Vagina (tissue), 2 donors: ENCODE data around the gene PLXNA3.

Source experiments
- POLR2A ChIP-seq, 2 donors: fragments of 450-650 bp; IDR thresholded peaks; one replicate each; pipeline ENCODE4 v1.6.1; 2017; ENCODE audit warnings: antibody characterized with exemption in 2 of 2, mild to moderate bottlenecking in 2 of 2, moderate library complexity in 2 of 2
- TF ChIP-seq, protein P1 (sequence below), 3 experiments: fragments of 450-650 bp in 2 of 3; fragments of 200-600 bp in 1 of 3; sonication (generic) in 1 of 3; IDR thresholded peaks; one replicate each; pipeline ENCODE4 v1.5.1; 2017 to 2019; ENCODE audit warnings: antibody characterized with exemption in 3 of 3, mild to moderate bottlenecking in 2 of 3, moderate library complexity in 2 of 3

DNA sequence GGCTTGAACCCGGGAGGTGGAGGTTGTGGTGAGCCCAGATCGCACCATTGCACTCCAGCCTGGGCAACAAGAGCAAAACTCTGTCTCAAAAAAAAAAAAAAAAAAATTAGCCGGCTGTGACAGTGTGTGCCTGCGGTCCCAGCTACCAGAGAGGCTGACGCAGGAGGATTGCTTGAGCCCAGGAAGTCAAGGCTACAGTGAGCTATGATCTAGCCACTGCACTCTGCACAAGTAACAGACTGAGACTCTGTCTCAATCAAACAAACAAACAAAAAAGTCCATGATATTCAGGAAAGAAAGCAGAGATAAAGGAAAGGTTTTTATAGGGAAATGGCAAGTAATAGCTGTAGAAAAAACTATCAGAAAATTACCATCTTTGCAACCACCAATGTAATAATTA lies 23.1 kb downstream of the PLXNA3 start:
- TF ChIP-seq, protein P1, sequence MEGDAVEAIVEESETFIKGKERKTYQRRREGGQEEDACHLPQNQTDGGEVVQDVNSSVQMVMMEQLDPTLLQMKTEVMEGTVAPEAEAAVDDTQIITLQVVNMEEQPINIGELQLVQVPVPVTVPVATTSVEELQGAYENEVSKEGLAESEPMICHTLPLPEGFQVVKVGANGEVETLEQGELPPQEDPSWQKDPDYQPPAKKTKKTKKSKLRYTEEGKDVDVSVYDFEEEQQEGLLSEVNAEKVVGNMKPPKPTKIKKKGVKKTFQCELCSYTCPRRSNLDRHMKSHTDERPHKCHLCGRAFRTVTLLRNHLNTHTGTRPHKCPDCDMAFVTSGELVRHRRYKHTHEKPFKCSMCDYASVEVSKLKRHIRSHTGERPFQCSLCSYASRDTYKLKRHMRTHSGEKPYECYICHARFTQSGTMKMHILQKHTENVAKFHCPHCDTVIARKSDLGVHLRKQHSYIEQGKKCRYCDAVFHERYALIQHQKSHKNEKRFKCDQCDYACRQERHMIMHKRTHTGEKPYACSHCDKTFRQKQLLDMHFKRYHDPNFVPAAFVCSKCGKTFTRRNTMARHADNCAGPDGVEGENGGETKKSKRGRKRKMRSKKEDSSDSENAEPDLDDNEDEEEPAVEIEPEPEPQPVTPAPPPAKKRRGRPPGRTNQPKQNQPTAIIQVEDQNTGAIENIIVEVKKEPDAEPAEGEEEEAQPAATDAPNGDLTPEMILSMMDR (IDR thresholded peaks at IDR 0.05): no peak
- no peak for TF ChIP-seq POLR2A (IDR thresholded peaks at IDR 0.05)
